HUES48 (cell line): ENCODE data around the gene LRPAP1.
"Not testable (repeated sequence)": the region's sequence is repeated elsewhere in the genome, so short reads cannot be mapped to it uniquely, and the experiment has no call there.

ENCODE experiments used
- H3K27ac ChIP-seq: one replicate; pipeline ENCODE4 v1.7.0; 2013; ENCODE audit warnings: low read depth, low read length, inconsistent platforms
- H3K27me3 ChIP-seq: 2 replicates; pipeline ENCODE4 v1.6.1; 2013; ENCODE audit warnings: mild to moderate bottlenecking, low read length; ENCODE audit not compliant: control insufficient read depth, insufficient read depth
- H3K36me3 ChIP-seq: 2 replicates; pipeline ENCODE4 v1.6.1; 2013; ENCODE audit warnings: low read length; ENCODE audit not compliant: control insufficient read depth, insufficient read depth
- H3K4me1 ChIP-seq: 2 replicates; pipeline ENCODE4 v1.6.1; 2013; ENCODE audit warnings: mild to moderate bottlenecking, low read length; ENCODE audit not compliant: control insufficient read depth, insufficient read depth
- H3K4me3 ChIP-seq: 2 replicates; pipeline ENCODE4 v1.5.1; 2013; ENCODE audit warnings: mild to moderate bottlenecking, low read depth, low read length
- H3K9ac ChIP-seq: 2 replicates; pipeline ENCODE4 v1.6.1; 2013; ENCODE audit warnings: mild to moderate bottlenecking, low read depth, low read length, moderate library complexity
- H3K9me3 ChIP-seq: 2 replicates; pipeline ENCODE4 v1.6.1; 2013; ENCODE audit warnings: low read length; ENCODE audit not compliant: control insufficient read depth, insufficient read depth

The LRPAP1 gene

DNA sequence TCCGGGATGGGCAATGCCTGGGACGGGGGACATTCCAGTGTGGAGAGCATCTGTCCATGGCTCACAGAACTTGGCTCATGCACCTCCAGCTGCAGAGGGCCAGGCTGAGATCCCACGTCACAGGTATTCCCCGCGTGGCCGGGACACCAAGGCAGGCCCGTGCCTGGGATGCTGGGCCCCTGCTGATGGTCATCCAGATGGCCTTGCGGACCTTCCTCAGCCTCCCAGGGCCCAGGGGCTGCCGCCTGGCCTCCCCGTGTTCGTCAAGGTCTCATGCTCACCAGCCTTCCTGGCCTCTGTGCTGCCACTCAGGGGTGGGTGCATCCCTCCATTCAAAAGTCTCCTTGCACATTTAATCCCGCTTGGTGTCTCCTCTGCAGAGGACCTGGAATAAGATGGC lies 40.9 kb upstream of the LRPAP1 start:
- H3K36me3 ChIP-seq: no peaks in the 10 kb centered on the region
- H3K27me3 ChIP-seq: no peaks in the 10 kb centered on the region
- H3K9me3 ChIP-seq: no peaks in the 10 kb centered on the region
- no peaks in the 10 kb centered on the region for H3K4me1 ChIP-seq
- no peak overlapping the region for H3K27ac ChIP-seq
- H3K9ac ChIP-seq: no peak overlapping the region
- no peak overlapping the region for H3K4me3 ChIP-seq

DNA sequence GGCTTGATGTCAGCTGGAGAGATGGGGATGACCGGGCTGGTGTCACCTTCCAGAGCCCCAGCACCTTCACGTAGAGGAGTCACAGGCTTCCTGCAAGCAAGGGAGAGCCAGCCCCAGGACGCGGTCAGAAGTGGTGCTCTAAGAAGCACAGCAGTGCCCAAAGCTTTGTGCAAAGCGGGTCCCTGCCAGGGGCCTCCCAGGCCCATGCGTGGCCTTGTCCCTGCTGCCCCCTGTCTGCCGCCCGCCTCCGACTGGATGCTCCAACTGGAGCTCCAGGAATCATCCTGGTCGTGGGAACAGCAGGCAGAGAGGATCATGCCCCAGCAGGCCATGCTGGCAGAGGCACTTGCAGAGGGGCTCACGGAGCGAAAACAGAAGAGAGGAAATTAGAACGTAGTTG lies 40.1 kb upstream of the LRPAP1 start:
- Histone ChIP-seq H3K4me3 (no peak overlapping the region), H3K27me3 (no peaks in the 10 kb centered on the region), H3K4me1 (no peaks in the 10 kb centered on the region), H3K9ac (no peak overlapping the region), H3K9me3 (no peaks in the 10 kb centered on the region), H3K27ac (no peak overlapping the region), H3K36me3 (no peaks in the 10 kb centered on the region)

DNA sequence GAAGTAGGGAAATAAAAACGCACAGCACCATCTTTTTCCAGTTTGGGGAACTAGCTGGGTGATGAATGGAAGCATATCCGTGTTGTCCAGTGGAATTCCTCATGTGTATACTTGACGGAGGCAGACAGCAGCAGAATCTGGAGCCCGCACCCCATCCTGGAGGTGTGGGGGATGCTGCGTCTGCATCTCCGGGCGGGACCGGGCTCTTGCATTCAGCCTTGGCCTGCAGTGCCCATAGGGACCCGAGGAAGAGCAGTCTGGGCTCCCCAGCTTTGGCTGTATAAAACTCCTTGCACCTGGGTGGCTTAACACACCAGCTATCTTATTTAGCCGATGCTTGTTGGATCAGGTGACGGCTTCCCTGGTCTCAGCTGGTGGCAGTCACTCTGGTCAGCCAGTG lies 39.7 kb upstream of the LRPAP1 start:
- H3K9me3 ChIP-seq: no peaks in the 10 kb centered on the region

DNA sequence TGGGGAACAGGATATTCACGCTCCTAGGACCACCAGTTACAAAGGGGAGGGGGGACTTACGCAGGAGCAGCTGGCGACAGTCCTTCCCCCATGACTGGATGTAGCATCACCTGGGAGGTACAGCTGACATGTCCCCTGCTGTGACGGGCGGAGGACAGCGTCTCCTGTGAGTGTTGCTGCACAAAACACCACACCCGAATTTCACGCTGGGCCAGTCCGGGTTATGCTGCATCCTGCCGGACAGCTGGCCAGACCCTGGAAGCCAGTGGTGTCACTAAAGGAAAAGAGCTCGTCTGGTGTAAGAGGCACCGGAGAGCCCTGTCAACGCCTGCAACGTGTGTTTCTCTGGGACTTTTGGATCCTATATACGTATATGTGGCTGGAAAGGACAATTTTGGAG lies 38.7 kb upstream of the LRPAP1 start:
- not testable (repeated sequence) for H3K4me1 ChIP-seq, H3K27me3 ChIP-seq, H3K9me3 ChIP-seq, H3K36me3 ChIP-seq, H3K4me3 ChIP-seq, H3K9ac ChIP-seq, H3K27ac ChIP-seq

More for the DNA sequence above, 39.7 kb upstream of the LRPAP1 start:
- H3K9ac ChIP-seq: no peak overlapping the region
- H3K27ac ChIP-seq: no peak overlapping the region
- H3K4me1 ChIP-seq: no peaks in the 10 kb centered on the region
- no peaks in the 10 kb centered on the region for H3K27me3 ChIP-seq
- no peak overlapping the region for H3K4me3 ChIP-seq
- H3K36me3 ChIP-seq: no peaks in the 10 kb centered on the region

DNA sequence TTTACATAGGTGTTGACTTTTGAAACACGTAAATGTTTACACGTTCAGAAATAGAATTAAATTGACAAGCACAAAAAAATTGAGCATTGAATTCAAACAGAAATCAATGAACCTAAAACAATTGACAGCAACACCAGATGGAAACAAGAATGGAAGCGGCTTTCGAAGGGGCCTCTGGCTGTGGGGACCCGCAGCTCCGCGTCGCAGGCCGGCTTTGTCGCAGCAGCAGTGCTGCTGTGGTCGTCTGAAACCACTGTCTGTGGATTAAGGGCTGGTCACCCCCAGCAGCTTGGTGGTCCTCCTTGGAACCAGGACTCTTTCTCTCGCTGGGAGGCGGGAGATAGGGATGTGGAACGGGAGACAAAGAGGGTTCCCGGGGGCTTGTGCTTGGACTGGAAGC lies 37.4 kb upstream of the LRPAP1 start:
- H3K27ac ChIP-seq, H3K4me3 ChIP-seq, H3K9me3 ChIP-seq, H3K4me1 ChIP-seq, H3K27me3 ChIP-seq, H3K36me3 ChIP-seq, H3K9ac ChIP-seq: not testable (repeated sequence)

DNA sequence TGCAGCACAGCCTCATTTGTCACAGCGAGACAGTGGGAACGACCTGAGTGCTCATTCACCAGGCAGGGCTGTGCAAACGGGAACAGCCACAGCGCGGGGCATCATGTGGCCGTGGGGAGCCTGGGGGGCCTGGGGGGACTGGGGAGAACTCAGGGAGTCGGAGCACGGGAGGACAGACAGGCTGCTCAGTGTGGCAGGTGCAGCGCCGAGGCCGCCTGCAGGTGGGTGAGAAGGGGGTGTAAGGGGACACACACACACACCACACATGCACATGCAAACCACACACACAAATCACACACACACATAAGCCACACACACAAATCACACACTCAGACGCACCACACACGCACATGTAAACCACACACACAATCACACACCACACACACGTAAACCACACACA lies 34.5 kb upstream of the LRPAP1 start:
- H3K27ac ChIP-seq, H3K4me3 ChIP-seq, H3K9me3 ChIP-seq, H3K27me3 ChIP-seq, H3K4me1 ChIP-seq, H3K9ac ChIP-seq, H3K36me3 ChIP-seq: not testable (repeated sequence)

DNA sequence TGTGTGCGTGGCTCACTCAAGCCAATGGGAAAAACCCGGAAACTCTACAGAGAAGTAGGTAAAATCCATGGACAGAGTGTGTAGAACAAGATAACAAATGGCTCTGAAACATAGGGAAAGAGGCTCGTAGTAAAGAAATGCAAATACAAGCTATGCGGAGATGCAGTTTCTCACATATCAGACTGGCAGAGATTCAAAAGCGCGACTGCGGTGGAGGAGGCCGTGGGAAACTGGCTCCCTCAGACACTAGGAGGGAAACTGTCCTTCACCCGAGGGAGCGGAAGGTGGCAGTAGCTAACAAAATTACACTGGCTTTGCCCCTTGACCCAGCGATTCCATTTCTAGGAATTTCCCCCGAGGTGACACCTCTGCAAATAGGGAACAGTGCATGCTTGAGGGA lies 34.1 kb upstream of the LRPAP1 start:
- H3K9me3 ChIP-seq, H3K27ac ChIP-seq, H3K4me3 ChIP-seq, H3K27me3 ChIP-seq, H3K9ac ChIP-seq, H3K36me3 ChIP-seq, H3K4me1 ChIP-seq: not testable (repeated sequence)

DNA sequence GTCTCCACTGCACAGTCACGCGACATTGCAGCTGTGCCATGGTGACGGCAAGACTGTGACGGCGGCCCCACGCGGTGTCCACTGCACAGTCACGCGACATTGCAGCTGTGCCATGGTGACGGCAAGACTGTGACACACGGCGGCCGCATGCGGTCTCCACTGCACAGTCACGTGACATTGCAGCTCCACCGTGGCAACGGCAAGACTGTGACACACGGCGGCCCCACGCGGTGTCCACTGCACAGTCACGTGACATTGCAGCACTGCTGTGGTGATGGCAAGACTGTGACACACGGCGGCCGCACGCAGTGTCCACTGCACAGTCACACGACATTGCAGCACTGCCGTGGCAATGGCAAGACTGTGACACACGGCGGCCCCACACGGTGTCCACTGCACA lies 32.7 kb upstream of the LRPAP1 start:
- not testable (repeated sequence) for H3K27ac ChIP-seq, H3K36me3 ChIP-seq, H3K9ac ChIP-seq, H3K4me3 ChIP-seq, H3K4me1 ChIP-seq, H3K9me3 ChIP-seq, H3K27me3 ChIP-seq

DNA sequence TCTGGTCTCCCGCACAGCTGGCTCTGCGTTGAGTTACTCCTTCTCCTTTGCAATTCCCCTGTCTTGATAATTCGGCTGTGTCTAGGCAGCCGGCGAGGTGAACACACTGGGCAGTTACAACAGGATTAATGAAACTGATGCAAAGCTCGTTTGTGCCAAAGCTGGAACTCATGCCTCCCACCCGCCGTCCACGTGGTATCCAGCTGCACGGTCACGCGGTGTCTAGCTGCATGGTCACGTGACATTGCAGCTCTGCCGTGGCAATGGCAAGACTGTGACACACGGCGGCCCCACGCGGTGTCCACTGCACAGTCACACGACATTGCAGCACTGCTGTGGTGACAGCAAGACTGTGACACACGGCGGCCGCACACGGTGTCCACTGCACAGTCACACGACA lies 31.2 kb upstream of the LRPAP1 start:
- Histone ChIP-seq H3K4me3 (no peak overlapping the region), H3K36me3 (no peaks in the 10 kb centered on the region), H3K4me1 (no peaks in the 10 kb centered on the region), H3K27me3 (no peaks in the 10 kb centered on the region), H3K9me3 (no peaks in the 10 kb centered on the region), H3K27ac (no peak overlapping the region), H3K9ac (no peak overlapping the region)

DNA sequence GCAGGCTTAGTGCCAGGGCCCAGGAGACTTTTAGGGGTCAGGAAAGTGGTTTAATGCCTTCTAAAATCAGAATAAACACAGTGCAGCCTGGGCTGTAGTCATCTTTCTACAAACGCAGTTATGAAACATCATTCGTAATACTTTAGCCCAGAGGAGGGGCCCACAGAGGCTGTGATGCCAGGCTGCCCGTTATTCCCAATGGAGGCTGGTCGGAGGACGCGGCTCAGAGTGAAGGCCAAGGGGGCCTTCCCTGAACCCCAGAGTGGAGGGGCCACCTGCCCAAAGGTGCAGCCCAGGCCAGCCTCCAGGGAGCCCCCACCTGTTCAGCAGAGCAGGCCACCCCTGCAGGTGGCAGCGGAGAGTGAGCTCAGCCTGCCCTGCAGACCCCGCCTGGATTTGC lies 29.9 kb upstream of the LRPAP1 start:
- not testable (repeated sequence) for H3K27ac ChIP-seq, H3K4me3 ChIP-seq, H3K4me1 ChIP-seq, H3K36me3 ChIP-seq, H3K9ac ChIP-seq, H3K27me3 ChIP-seq, H3K9me3 ChIP-seq

DNA sequence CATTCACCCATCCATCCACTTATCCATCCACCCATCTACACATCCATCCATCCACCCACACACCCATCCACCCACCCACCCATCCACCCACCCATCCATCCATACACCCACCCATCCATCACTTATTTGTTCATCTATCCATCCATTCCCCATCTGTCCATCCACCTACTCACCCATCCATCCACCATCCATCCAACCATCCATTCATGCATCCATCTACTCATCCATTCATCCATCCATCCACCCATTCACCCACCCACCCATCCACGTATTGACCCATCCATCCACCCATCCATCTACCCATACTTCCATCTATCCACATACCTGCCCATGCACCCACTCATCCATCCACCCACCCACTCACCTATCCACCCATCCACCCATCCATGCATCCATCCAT lies 28.2 kb upstream of the LRPAP1 start:
- H3K4me1 ChIP-seq, H3K9ac ChIP-seq, H3K27ac ChIP-seq, H3K4me3 ChIP-seq, H3K36me3 ChIP-seq, H3K9me3 ChIP-seq, H3K27me3 ChIP-seq: not testable (repeated sequence)
